Measurements from ENCODE around the gene HSPA2. TPM values are rescaled to one million over a fixed set of nuclear protein-coding genes. Genes with fewer than 3 reads are reported as not detected.

HSPA2 gene
- total and polyA plus RNA-seq, 2 of the 4 experiments (the other 2 are of a cell fraction) = 18.4 to 19.7 TPM

DNA sequence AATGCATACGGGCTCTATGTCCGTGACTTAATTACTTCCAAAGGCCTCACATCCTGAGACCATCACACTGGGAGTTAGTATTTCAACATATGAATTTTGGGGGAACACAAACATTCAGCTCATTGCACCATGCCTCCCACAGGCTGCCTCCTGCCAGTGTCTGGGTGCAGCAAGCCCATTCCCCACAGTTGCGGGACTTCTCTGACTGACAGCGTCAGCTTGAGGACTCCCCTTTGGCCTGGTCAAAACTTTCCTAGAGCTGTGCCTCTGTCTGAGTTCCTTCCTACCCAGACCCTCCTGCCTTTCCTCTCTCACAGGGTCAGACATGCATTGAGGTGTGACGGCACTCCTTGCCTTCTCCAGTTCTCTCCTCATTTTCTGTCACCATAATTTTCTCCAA is 36.7 kb downstream of the HSPA2 start:
- no peak overlapping the region for H4K5ac ChIP-seq (ENCODE audit: low read depth, low read length)
- H3K56ac ChIP-seq (ENCODE audit: extremely low read depth, insufficient read depth, low read length) = no peak overlapping the region
- no peak overlapping the region for H2BK20ac ChIP-seq (ENCODE audit: low read depth, low read length)
- DNase-seq (no peak), ATAC-seq (ENCODE audit: low read depth) (no peak)
- no peak overlapping the region for H3K18ac ChIP-seq (ENCODE audit: low read depth, low read length)
- H3K14ac ChIP-seq (replicated peaks; ENCODE audit: low read depth, low read length) = no peak overlapping the region
- H3K4ac ChIP-seq (ENCODE audit: low read depth, low read length) = no peak overlapping the region
- POLR2A ChIA-PET (ENCODE audit: unreplicated experiment) = no interaction called here
- dilution Hi-C loops (cut with HindIII; ENCODE audit: low sequenced_read_pairs, unreplicated experiment) (no loop called here), in situ Hi-C loops (cut with MboI; ENCODE audit: low sequenced_read_pairs) (no loop called here), intact Hi-C loops (cut with micrococcal nuclease) (no loop called here)
- no peak overlapping the region for H4K91ac ChIP-seq (ENCODE audit: insufficient read depth, low read depth, low read length)
- H3K9me1 ChIP-seq (ENCODE audit: insufficient read depth, low read length) = no peaks in the 10 kb centered on the region; the same call in 1 of the 2 replicates
- no peak overlapping the region for H3K23ac ChIP-seq (ENCODE audit: low read depth, low read length)
- H3K4me3 ChIP-seq (ENCODE audit: insufficient read depth, low read depth, low read length) = no peak overlapping the region
- H3K36me3 ChIP-seq (ENCODE audit: control insufficient read depth, insufficient read depth, low read length) = no peaks in the 10 kb centered on the region
- no peak overlapping the region for H3K27ac ChIP-seq (ENCODE audit: insufficient read depth, low read length)
- H2AK5ac ChIP-seq (ENCODE audit: low read depth, low read length) = no peak overlapping the region
- no peak overlapping the region for H2BK5ac ChIP-seq (ENCODE audit: low read depth, low read length, poor library complexity, severe bottlenecking)
- no peak overlapping the region for H4K8ac ChIP-seq (ENCODE audit: low read depth in 2 of 2, low read length in 2 of 2)
- H4K20me1 ChIP-seq (ENCODE audit: insufficient read depth, low read length) = no peaks in the 10 kb centered on the region
- no peak overlapping the region for H2BK120ac ChIP-seq (ENCODE audit: low read depth, low read length)
- H3K4me1 ChIP-seq (ENCODE audit: control insufficient read depth, insufficient read depth, low read length) = peaks cover 3% of the 10 kb centered on the region; the same call in 1 of the 2 replicates
- no peak overlapping the region for H3K9ac ChIP-seq (ENCODE audit: low read depth, low read length)
- no peaks in the 10 kb centered on the region for H3K9me3 ChIP-seq (ENCODE audit: control insufficient read depth, insufficient read depth, low read length)
- H2AK9ac ChIP-seq (replicated peaks; ENCODE audit: low read depth, low read length, poor library complexity) = no peak overlapping the region
- no peak overlapping the region for H2AFZ ChIP-seq (replicated peaks; ENCODE audit: low read length, poor library complexity)
- no peaks in the 10 kb centered on the region for H3K27me3 ChIP-seq (ENCODE audit: control insufficient read depth, insufficient read depth, low read length)
- H3K79me1 ChIP-seq (ENCODE audit: low read depth in 1 of 2, low read length in 2 of 2) = no peaks in the 10 kb centered on the region
- no peak overlapping the region for H3K4me2 ChIP-seq (ENCODE audit: low read depth, low read length)
- TF ChIP-seq SMC3 (IDR thresholded peaks at IDR 0.05; ENCODE audit: low read depth, low read length) = no peak
- H2BK15ac ChIP-seq (ENCODE audit: low read depth, low read length) = no peak overlapping the region
- no TSS peak for BruUV-seq (replicated peaks)
- 93% methylated on average over 3 of the region's 5 CpGs; no CpG with 5 or more reads in 1 of the 2 experiments for WGBS, 2 experiments (ENCODE audit: extremely low coverage in 2 of 2, insufficient read length in 1 of 2)
- CTCF ChIA-PET = interaction anchor here (0.6 kb wide), 1 partner anchor 25 kb away, joined by 3 read pairs; no protein-coding TSS in a partner anchor
